Tibial nerve (tissue), 4 donors: ENCODE measurements around the gene SH3BP1.
"Not testable (repeated sequence)": the region's sequence is repeated elsewhere in the genome, so short reads cannot be mapped to it uniquely, and the experiment has no call there.

Experiments
- CTCF ChIP-seq, 5 experiments: fragments of 200-600 bp in 3 of 5; fragments of 450-650 bp in 2 of 5; sonication (generic) in 3 of 5; IDR thresholded peaks; one replicate each; pipeline ENCODE4 v1.5.1; 2016 to 2019; ENCODE audit warnings: antibody characterized with exemption in 5 of 5, mild to moderate bottlenecking in 3 of 5, moderate library complexity in 2 of 5
- EP300 ChIP-seq, 2 donors: sonication (generic); formaldehyde crosslinking; IDR thresholded peaks; one replicate each; pipeline ENCODE4 v1.6.1; 2017; ENCODE audit warnings: antibody characterized with exemption in 2 of 2, mild to moderate bottlenecking in 1 of 2
- POLR2A ChIP-seq, 2 donors: fragments of 450-650 bp; IDR thresholded peaks; one replicate each; pipeline ENCODE4 v1.6.1; 2017; ENCODE audit warnings: antibody characterized with exemption in 2 of 2, mild to moderate bottlenecking in 2 of 2, moderate library complexity in 2 of 2

GRCh38 chr22:37610153-37610475 lies 29.4 kb upstream of the SH3BP1 start:
- TF ChIP-seq CTCF, POLR2A, EP300 (IDR thresholded peaks at IDR 0.05): not testable (repeated sequence)
